ENCODE data around the gene SGK2. TPM values are rescaled to one million over a fixed set of nuclear protein-coding genes. Genes with fewer than 3 reads are reported as not detected.
A peak's percentile ranks its signal among the peaks of the same experiment; 100 is the strongest.

SGK2 gene
- total RNA-seq, 4 donors from 2014 or later, result 1.8 to 13.6 (median 5.3) TPM

- intact Hi-C loops (cut with DNase I; ENCODE audit: low total_unique reads), result no loop called here
- WGBS, 2 donors, result 83 to 86% methylated on average over 3 of the region's 3 CpGs
- DNase-seq (ENCODE audit: low spot score in 2 of 2), result no peak
- H3K4me3 ChIP-seq (ENCODE audit: low read depth, poor library complexity, severe bottlenecking), result no peak overlapping the region
- TF ChIP-seq CTCF (IDR thresholded peaks at IDR 0.05), result no peak
- no peak for TF ChIP-seq POLR2A (IDR thresholded peaks at IDR 0.05)
Measured at GRCh38 chr20:43560974-43561373, 2.1 kb downstream of the SGK2 start.

- intact Hi-C loops (cut with DNase I; ENCODE audit: low total_unique reads), result no loop called here
- DNase-seq (ENCODE audit: low spot score in 2 of 2), result no peak
- WGBS, 2 donors, result 58 to 66% methylated on average over 3 of the region's 3 CpGs
- TF ChIP-seq POLR2A (IDR thresholded peaks at IDR 0.05) (no peak), CTCF (IDR thresholded peaks at IDR 0.05) (no peak)
- no peak overlapping the region for H3K4me3 ChIP-seq (ENCODE audit: low read depth, poor library complexity, severe bottlenecking)
Measured at GRCh38 chr20:43563429-43563828, 4.6 kb downstream of the SGK2 start.

DNA sequence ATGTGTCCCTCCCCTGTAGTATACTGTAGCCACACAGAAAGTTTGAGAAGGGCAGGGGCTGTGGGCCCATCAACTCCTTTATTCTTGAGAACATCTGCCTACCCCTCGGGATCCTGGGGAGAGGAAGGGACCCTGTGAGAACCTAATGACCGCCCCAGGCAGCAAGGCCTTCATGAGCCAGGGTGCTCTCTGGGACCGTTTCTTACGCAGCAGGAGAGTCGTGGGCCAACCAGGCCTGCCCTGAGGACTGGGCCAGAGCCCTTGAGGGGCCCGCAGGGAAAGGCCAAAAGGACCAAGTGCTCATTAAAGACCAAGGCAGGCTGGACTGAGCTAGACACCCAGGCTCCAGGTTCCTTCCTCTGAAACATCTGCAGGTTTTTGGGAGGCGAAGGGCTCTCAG, 5.2 kb downstream of the SGK2 start:
- no peak for DNase-seq (ENCODE audit: low spot score in 2 of 2)
- intact Hi-C loops (cut with DNase I; ENCODE audit: low total_unique reads), result no loop called here
- 92 to 93% methylated on average over 7 of the region's 7 CpGs for WGBS, 2 donors
- H3K4me3 ChIP-seq (ENCODE audit: low read depth, poor library complexity, severe bottlenecking), result no peak overlapping the region
- TF ChIP-seq CTCF (IDR thresholded peaks at IDR 0.05), result no peak
- no peak for TF ChIP-seq POLR2A (IDR thresholded peaks at IDR 0.05)

DNA sequence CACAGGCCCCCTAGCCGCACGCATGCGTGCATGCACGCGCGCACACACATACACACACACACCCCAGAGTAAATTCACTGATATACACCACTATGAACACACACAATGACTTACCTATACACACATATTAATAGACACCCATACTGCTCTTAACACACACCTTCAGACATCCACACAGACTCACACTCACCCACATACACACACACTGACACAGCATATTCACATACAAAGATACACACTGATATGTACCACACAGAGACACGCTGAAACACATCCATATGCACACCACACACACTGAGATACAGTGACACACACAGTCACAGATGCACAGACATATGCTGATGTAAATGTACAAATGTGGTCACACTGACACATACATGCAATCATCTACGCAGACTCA, 5.6 kb downstream of the SGK2 start:
- WGBS, 2 donors, result 96 to 99% methylated on average over 8 of the region's 8 CpGs
- no peak overlapping the region for H3K4me3 ChIP-seq (ENCODE audit: low read depth, poor library complexity, severe bottlenecking)
- DNase-seq (ENCODE audit: low spot score in 2 of 2), result no peak
- intact Hi-C loops (cut with DNase I; ENCODE audit: low total_unique reads), result no loop called here
- peak in 1 of 3 donors; percentile 32 for TF ChIP-seq CTCF (IDR thresholded peaks at IDR 0.05)
- no peak for TF ChIP-seq POLR2A (IDR thresholded peaks at IDR 0.05)

- intact Hi-C loops (cut with DNase I; ENCODE audit: low total_unique reads), result no loop called here
- no peak overlapping the region for H3K4me3 ChIP-seq (ENCODE audit: low read depth, poor library complexity, severe bottlenecking)
- TF ChIP-seq CTCF (IDR thresholded peaks at IDR 0.05) (no peak), POLR2A (IDR thresholded peaks at IDR 0.05) (no peak)
- DNase-seq (ENCODE audit: low spot score in 2 of 2), result no peak
- WGBS, 2 donors, result 81 to 87% methylated on average over 13 to 16 of the region's 18 CpGs
Measured at GRCh38 chr20:43564993-43565757, 6.3 kb downstream of the SGK2 start.

DNA sequence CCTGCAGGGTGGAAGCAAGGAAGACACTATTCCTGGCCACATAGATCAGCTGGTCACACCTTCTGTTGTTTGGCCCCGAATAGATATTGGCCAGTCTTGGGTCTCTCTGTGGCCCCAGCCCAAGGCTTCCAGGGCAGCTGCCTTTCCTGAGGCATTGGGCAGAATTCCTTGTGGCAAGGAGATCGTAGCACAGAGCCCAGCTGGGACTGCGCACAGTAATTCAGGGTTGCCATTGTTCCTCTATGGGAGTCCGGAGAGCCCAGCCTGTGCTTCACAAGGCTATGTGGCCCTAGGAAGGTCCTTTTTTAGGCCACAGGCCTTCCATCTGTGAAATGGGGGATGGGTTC, 6.9 kb downstream of the SGK2 start:
- 93 to 100% methylated on average over 3 to 4 of the region's 4 CpGs for WGBS, 2 donors
- DNase-seq (ENCODE audit: low spot score in 2 of 2), result no peak
- no peak overlapping the region for H3K4me3 ChIP-seq (ENCODE audit: low read depth, poor library complexity, severe bottlenecking)
- intact Hi-C loops (cut with DNase I; ENCODE audit: low total_unique reads), result no loop called here
- TF ChIP-seq CTCF (IDR thresholded peaks at IDR 0.05), result no peak
- TF ChIP-seq POLR2A (IDR thresholded peaks at IDR 0.05), result no peak
